Astrocyte (in vitro differentiated cells and primary cell): ENCODE measurements around the gene KRTAP27-1. TPM values are rescaled to one million over a fixed set of nuclear protein-coding genes. Genes with fewer than 3 reads are reported as not detected.

Experiments used
- DNase-seq: peaks from one replicate; pipeline ENCODE4 v3.0.0-alpha.2; 2010; ENCODE audit warnings: low read depth
- FAIRE-seq: peaks from 2 replicates; lab custom pipeline; 2011; peaks lifted over from hg19 to GRCh38; lab: Jason Lieb, UNC
- H2AFZ ChIP-seq: 2 replicates; pipeline ENCODE4 v1.6.0; 2012; ENCODE audit warnings: low read depth, low read length, inconsistent platforms
- H3K27ac ChIP-seq: 2 replicates; pipeline ENCODE4 v1.5.1; 2011; ENCODE audit warnings: low read depth, low read length, inconsistent platforms
- H3K27me3 ChIP-seq: 2 replicates; pipeline ENCODE4 v1.6.0; 2011; ENCODE audit warnings: low read length, inconsistent platforms; ENCODE audit not compliant: insufficient read depth
- H3K36me3 ChIP-seq: 2 replicates; pipeline ENCODE4 v1.5.1; 2011; ENCODE audit warnings: low read length, inconsistent platforms; ENCODE audit not compliant: insufficient read depth
- H3K4me1 ChIP-seq: 2 replicates; pipeline ENCODE4 v1.5.1; 2011; ENCODE audit warnings: low read length, inconsistent platforms; ENCODE audit not compliant: insufficient read depth
- H3K4me2 ChIP-seq: 2 replicates; pipeline ENCODE4 v1.6.0; 2012; ENCODE audit warnings: low read length, inconsistent platforms
- H3K4me3 ChIP-seq: 2 replicates; pipeline ENCODE4 v1.5.1; 2011; ENCODE audit warnings: low read depth, mild to moderate bottlenecking, low read length, inconsistent platforms; ENCODE audit not compliant: insufficient read depth
- H3K79me2 ChIP-seq: 2 replicates; pipeline ENCODE4 v1.6.0; 2012; ENCODE audit warnings: mild to moderate bottlenecking, low read length, inconsistent platforms; ENCODE audit not compliant: insufficient read depth
- H3K9ac ChIP-seq: 2 replicates; pipeline ENCODE4 v1.6.0; 2012; ENCODE audit warnings: mild to moderate bottlenecking, low read length, inconsistent platforms
- H3K9me3 ChIP-seq: 2 replicates; pipeline ENCODE4 v1.5.1; 2012; ENCODE audit warnings: low read depth, mild to moderate bottlenecking, low read length, inconsistent platforms; ENCODE audit not compliant: insufficient read depth
- H4K20me1 ChIP-seq: 2 replicates; pipeline ENCODE4 v1.6.0; 2012; ENCODE audit warnings: low read length, inconsistent platforms; ENCODE audit not compliant: insufficient read depth
- H3K27ac Mint-ChIP-seq: one replicate; pipeline ENCODE4 v1.8.0; 2021; ENCODE audit warnings: mild to moderate bottlenecking, mixed read lengths; ENCODE audit not compliant: unreplicated experiment
- H3K27me3 Mint-ChIP-seq: one replicate; pipeline ENCODE4 v1.8.0; 2021; ENCODE audit warnings: low read depth, mixed read lengths; ENCODE audit not compliant: unreplicated experiment
- H3K36me3 Mint-ChIP-seq: one replicate; pipeline ENCODE4 v1.8.0; 2021; ENCODE audit warnings: low read depth, mixed read lengths; ENCODE audit not compliant: unreplicated experiment
- H3K4me1 Mint-ChIP-seq: one replicate; pipeline ENCODE4 v1.8.0; 2021; ENCODE audit warnings: low read depth, mixed read lengths; ENCODE audit not compliant: unreplicated experiment
- H3K4me3 Mint-ChIP-seq: one replicate; pipeline ENCODE4 v1.8.0; 2021; ENCODE audit warnings: mild to moderate bottlenecking, moderate library complexity, mixed read lengths; ENCODE audit not compliant: unreplicated experiment
- H3K9me3 Mint-ChIP-seq: one replicate; pipeline ENCODE4 v1.8.0; 2021; ENCODE audit warnings: mild to moderate bottlenecking, mixed read lengths; ENCODE audit not compliant: unreplicated experiment
- CTCF ChIP-seq: IDR thresholded peaks from 2 replicates; pipeline ENCODE4 v1.5.1; 2011; ENCODE audit warnings: low read depth, mild to moderate bottlenecking, inconsistent platforms, low read length, moderate library complexity; ENCODE audit not compliant: insufficient read depth
- EZH2 ChIP-seq: IDR thresholded peaks from 2 replicates; pipeline ENCODE4 v1.6.1; 2012; ENCODE audit warnings: mild to moderate bottlenecking, low read length, inconsistent platforms; ENCODE audit not compliant: insufficient read depth
- total RNA-seq: library from RNA; stranded (reverse); gene quantifications from 2 replicates; pipeline ENCODE4 v1.2.1, GENCODE V29; 2021

Gene KRTAP27-1
- total RNA-seq, 1 donor from 2014 or later, result not detected

GRCh38 chr21:30340714-30341573 is 3.5 kb upstream of the KRTAP27-1 start:
- H4K20me1 ChIP-seq, result no peaks in the 10 kb centered on the region
- no peaks in the 10 kb centered on the region for H3K9me3 ChIP-seq
- no peak overlapping the region for H3K4me3 ChIP-seq
- no peaks in the 10 kb centered on the region for H3K4me1 ChIP-seq
- H3K9ac ChIP-seq, result no peak overlapping the region
- H3K27ac Mint-ChIP-seq, result no peak overlapping the region
- no peak overlapping the region for H3K4me2 ChIP-seq
- no peaks in the 10 kb centered on the region for H3K79me2 ChIP-seq
- no peaks in the 10 kb centered on the region for H3K36me3 ChIP-seq
- H3K27me3 ChIP-seq, result no peaks in the 10 kb centered on the region
- H2AFZ ChIP-seq, result no peak overlapping the region
- no peaks in the 10 kb centered on the region for H3K27me3 Mint-ChIP-seq
- no peak overlapping the region for H3K4me3 Mint-ChIP-seq
- no peaks in the 10 kb centered on the region for H3K36me3 Mint-ChIP-seq
- TF ChIP-seq EZH2, result no peak
- peak; percentile 93 for TF ChIP-seq CTCF
- FAIRE-seq (no peak), DNase-seq (no peak)
- H3K4me1 Mint-ChIP-seq, result peaks cover 13% of the 10 kb centered on the region
- H3K9me3 Mint-ChIP-seq, result no peaks in the 10 kb centered on the region
- no peak overlapping the region for H3K27ac ChIP-seq

- Mint-ChIP-seq H3K4me3 (no peak overlapping the region), H3K9me3 (no peaks in the 10 kb centered on the region), H3K27ac (no peak overlapping the region), H3K27me3 (no peaks in the 10 kb centered on the region), H3K36me3 (no peaks in the 10 kb centered on the region), H3K4me1 (peaks cover 16% of the 10 kb centered on the region)
- Histone ChIP-seq H3K27me3 (no peaks in the 10 kb centered on the region), H3K4me3 (no peak overlapping the region), H3K36me3 (no peaks in the 10 kb centered on the region), H3K9ac (no peak overlapping the region), H2AFZ (no peak overlapping the region), H4K20me1 (no peaks in the 10 kb centered on the region), H3K27ac (no peak overlapping the region), H3K79me2 (no peaks in the 10 kb centered on the region), H3K4me2 (no peak overlapping the region), H3K4me1 (no peaks in the 10 kb centered on the region), H3K9me3 (peaks cover 4% of the 10 kb centered on the region)
- DNase-seq, result no peak
- TF ChIP-seq EZH2 (no peak), CTCF (no peak)
- no peak for FAIRE-seq
These were observed 1.2 kb upstream of the KRTAP27-1 start for GRCh38 chr21:30338717-30339116.

GRCh38 chr21:30337772-30338171 is 278 bp upstream of the KRTAP27-1 start:
- Histone ChIP-seq H4K20me1 (no peaks in the 10 kb centered on the region), H3K9ac (no peak overlapping the region), H3K27ac (no peak overlapping the region), H3K4me2 (no peak overlapping the region), H3K27me3 (no peaks in the 10 kb centered on the region), H3K9me3 (peaks cover 4% of the 10 kb centered on the region), H2AFZ (no peak overlapping the region), H3K79me2 (no peaks in the 10 kb centered on the region), H3K4me1 (no peaks in the 10 kb centered on the region), H3K4me3 (no peak overlapping the region), H3K36me3 (no peaks in the 10 kb centered on the region)
- Mint-ChIP-seq H3K4me1 (peaks cover 20% of the 10 kb centered on the region), H3K4me3 (no peak overlapping the region), H3K27me3 (no peaks in the 10 kb centered on the region), H3K27ac (no peak overlapping the region), H3K9me3 (no peaks in the 10 kb centered on the region), H3K36me3 (no peaks in the 10 kb centered on the region)
- DNase-seq (no peak), FAIRE-seq (no peak)
- TF ChIP-seq CTCF (no peak), EZH2 (no peak)
